ENCODE data around the gene RAB40C. TPM values are rescaled to one million over a fixed set of nuclear protein-coding genes. Genes with fewer than 3 reads are reported as not detected.

The RAB40C gene
- total RNA-seq, 1 donor from 2014 or later, result 17.3 TPM

GRCh38 chr16:610513-611381, 20.9 kb downstream of the RAB40C start:
- no peak for DNase-seq (ENCODE audit: low spot score)

GRCh38 chr16:615122-615521, 25.3 kb downstream of the RAB40C start:
- no peak for DNase-seq (ENCODE audit: low spot score)

- no peak for DNase-seq (ENCODE audit: low spot score)
These were observed 27.1 kb downstream of the RAB40C start for GRCh38 chr16:616733-617586.

DNA sequence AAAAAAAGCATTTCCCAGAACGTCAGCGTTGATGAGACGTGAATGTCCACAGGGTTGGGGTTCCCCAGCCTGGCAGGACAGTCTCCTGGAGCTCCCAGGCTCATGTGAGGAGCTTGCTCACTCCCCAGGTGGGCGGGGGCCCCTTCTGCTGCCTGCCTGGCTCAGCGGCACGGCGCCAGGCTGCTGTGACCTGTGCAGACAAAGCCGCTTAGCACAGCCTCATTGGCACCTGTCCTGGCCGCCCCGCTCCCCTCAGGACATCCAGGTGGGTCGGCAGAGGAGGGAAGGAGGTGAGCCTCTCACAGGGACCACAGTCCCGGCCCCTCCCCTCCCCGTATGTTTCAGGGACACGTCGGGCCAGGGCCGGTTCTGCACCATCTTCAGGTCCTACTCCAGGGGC, 28.0 kb downstream of the RAB40C start:
- no peak for DNase-seq (ENCODE audit: low spot score)

GRCh38 chr16:619476-620100, 29.7 kb downstream of the RAB40C start:
- no peak for DNase-seq (ENCODE audit: low spot score)

- DNase-seq (ENCODE audit: low spot score), result no peak
These were observed 31.0 kb downstream of the RAB40C start for GRCh38 chr16:620700-621525.

- no peak for DNase-seq (ENCODE audit: low spot score)
These were observed 31.8 kb downstream of the RAB40C start for GRCh38 chr16:621526-622105.

GRCh38 chr16:622920-623280, 33.0 kb downstream of the RAB40C start:
- DNase-seq (ENCODE audit: low spot score), result no peak

DNA sequence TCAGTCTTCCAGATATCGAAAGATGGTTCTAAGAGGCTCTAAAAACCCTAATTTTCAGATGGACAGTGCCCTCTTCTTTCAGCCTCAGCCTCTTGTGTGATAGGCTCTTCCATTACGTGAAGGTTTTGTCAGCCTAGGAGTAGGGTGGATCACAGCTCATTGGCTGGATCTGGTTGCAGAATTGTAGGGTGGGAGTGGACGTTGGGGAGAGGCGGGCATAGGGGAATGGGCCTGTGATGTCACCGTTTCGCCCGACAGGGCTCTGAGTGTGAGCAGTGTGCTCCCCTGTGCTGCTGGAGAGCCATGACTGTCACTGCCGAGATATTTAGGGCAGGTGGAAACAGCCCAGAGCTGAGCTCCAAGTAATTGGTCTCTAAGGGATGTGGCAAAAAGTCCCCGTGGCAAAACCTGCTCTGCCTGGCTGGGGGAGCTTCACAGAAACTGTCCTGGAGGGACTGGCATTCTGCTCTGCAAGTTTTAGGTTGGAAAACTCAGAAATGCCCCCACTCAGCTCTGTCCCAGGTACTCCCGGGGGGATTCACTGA, 34.7 kb downstream of the RAB40C start:
- DNase-seq (ENCODE audit: low spot score), result no peak

GRCh38 chr16:625117-625976, 35.5 kb downstream of the RAB40C start:
- DNase-seq (ENCODE audit: low spot score), result no peak

DNA sequence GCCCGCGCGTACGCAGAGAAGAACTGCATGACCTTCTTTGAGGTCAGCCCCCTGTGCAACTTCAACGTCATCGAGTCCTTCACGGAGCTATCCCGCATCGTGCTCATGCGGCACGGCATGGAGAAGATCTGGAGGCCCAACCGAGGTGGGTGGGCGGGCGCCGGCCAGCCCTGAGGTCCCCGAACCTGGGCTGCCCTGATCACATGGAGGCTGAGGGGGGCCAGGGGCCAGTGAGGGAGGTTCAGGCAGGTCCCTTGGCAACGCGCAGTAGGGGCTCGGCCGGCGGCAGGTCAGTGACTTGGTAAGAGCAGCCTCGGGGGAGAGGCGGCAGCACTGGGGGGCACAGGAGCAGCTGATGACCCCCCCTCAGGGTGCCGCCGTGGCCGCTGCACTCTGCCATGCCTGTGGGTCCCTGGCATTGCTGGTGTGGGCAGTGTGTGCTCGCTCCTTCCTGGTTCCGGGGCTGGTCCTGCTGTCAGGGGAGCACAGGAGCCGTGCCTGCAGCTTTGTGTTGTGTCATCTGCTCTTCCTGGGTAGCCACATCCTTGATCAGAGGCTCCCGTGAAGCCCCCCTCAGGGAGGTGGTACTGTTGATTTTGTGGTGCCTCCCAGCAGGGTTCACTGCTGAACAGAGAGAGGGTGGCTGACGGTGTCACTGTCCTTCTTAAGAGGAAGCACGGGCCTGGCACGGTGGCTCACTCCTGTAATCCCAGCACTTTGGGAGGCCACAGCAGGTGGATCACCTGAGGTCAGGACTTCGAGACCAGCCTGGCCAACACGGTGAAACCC, 36.3 kb downstream of the RAB40C start:
- DNase-seq (ENCODE audit: low spot score), result no peak

- no peak for DNase-seq (ENCODE audit: low spot score)
These were observed 37.1 kb downstream of the RAB40C start for GRCh38 chr16:626787-627453.

- no peak for DNase-seq (ENCODE audit: low spot score)
These were observed 37.8 kb downstream of the RAB40C start for GRCh38 chr16:627454-628239.

DNA sequence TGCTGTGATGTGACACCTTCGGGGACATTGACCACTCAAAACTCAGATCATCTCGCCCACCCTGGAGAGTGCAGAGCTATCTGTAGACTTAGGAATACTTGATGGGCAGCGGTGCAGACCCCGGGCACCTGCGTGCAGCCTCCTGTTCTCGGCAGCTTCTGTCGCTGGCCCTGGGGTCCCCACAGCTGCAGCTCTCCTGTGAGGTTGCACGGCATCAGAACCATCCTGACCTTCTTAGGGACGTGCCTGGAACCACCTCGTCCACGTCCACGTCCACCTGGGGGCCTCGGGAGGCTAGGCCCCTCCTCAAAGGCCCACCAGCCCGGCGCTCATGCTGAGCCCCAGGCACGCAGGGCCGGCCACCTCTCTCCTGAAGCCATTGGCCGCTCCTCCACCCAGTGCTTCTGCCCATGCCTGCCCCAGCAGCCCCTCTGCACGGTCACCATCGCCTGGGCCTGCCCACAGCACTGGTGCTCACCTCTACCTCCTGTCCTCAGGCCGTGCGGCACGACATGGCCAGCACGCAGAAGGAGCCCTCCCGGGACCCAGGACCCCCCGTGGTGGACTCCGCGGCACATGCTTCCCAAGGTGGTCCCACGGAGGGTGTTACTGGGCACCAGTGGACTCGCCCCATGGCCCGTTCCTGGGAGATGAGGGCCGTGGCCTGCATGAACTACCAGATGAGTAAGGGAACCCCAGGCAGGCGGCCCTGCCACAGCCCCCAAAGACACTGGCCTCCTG, 38.6 kb downstream of the RAB40C start:
- DNase-seq (ENCODE audit: low spot score), result no peak

DNA sequence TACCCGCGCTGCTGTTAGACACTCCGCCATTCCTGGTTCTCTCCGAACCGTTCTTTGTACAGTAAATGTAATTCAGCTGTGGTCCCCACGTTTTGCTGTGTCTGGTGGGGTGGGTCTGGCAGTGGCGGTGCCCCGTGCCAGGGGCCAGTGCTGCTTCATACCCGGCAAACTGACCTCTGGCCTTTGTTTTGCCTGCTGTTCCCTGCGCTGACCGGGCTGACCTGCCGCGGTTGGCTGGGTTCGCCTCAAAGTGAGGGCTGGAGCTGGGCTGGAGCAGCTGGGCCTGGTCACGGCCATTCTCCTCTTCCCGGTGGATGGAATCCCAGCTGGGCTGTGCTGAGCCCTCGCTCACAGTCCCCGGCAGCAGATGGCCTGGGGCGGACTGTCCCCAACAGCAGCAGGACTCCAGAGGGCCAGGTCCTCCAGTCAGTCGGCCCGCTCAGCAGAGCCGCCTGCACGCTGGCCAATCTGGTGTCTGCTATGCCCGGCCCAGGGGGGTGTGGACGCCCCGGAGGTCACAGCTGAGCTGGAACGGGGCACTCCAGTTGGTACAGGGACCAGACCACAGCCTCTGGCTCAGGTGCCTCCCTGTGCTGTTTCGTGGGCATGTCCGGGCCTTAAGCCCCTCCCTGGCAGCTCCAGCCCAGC, 39.4 kb downstream of the RAB40C start:
- DNase-seq (ENCODE audit: low spot score), result no peak

DNA sequence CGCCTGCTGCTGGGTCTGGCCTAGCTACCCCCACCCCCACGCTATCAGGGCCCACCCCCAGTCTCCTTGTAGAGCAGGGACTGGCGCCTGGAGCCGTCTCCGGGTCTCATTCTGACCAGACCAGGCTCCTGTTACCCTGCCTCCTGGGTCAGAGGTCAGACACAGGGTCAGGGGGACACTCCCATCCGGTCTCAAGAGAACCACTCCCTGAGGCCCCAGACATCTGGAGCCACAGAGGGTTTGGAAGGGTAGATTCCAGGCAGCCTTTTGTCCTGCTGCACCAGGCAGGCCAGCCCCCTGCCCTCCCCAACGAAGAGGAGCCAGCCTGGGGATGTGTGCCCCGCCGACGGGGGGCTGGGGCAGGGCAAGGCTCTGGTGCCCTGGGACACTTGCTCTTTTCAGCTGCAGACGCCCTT, 40.0 kb downstream of the RAB40C start:
- no peak for DNase-seq (ENCODE audit: low spot score)

All from mesenteric fat pad (tissue), 1 donor.